ENCODE results near the gene PARD3.
A peak's percentile ranks its signal among the peaks of the same experiment; 100 is the strongest.
"Not testable (repeated sequence)": the region's sequence is repeated elsewhere in the genome, so short reads cannot be mapped to it uniquely, and the experiment has no call there.

PARD3 gene

DNA sequence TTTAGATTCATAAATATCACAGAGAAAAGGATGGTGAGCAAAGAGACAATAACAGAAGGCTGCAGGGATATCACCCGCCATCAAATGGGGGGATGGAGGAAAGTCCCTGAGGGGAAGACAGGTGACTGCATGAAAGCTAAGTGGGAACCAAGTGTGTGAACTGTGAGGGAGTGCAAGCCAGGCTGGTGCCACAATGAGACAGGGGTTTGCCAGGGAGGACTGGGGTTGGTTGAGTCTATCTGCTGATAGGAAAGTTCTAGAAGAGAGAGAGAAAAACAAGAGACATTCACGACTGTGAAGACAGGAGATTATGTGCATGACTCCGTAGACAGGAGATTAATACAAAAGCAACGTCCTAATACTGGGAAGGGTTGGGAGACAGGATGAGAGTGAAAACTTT is 376.4 kb downstream of the PARD3 start:
- no peak for DNase-seq

DNA sequence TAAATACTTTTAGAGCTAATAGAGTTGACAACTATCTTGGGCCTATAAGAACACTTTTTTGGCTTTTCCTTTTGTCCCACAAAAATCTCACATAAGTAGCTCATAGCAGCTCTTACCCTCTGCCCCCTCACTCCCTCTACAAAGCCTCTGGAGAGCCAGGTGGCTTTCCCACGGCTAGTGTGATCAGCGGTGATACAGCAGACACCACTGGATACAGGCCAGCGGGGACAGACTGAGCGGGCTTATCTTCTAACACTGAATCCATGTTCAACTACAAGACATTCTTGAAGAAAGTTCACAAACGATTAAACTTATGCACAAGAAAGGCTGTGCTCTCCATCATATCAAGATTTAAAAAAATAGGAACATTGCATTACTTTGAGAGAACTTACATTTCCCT is 377.2 kb downstream of the PARD3 start:
- DNase-seq = no peak

DNA sequence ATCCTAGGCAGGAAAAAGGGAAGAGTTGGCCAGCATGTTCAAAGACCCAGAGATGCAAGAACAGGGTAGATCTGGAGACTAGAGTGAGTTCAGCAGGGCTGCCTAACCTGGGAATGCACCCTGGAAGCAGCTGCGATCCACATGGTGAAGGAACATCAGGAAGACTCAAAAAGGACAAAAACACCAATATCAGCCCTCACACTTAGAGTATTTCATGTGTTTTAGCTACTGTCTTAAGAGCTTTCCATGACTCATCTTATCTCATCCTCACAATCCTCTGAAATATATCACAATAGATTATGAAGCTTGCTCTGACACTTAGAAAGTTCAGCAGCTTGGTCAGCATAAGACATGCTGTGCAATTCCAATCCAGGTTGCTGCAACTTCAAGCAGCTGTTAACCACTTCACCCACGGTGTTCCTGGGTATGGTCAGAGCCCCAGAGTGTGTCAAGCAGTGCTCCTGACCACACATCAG is 380.9 kb downstream of the PARD3 start:
- DNase-seq = no peak

DNA sequence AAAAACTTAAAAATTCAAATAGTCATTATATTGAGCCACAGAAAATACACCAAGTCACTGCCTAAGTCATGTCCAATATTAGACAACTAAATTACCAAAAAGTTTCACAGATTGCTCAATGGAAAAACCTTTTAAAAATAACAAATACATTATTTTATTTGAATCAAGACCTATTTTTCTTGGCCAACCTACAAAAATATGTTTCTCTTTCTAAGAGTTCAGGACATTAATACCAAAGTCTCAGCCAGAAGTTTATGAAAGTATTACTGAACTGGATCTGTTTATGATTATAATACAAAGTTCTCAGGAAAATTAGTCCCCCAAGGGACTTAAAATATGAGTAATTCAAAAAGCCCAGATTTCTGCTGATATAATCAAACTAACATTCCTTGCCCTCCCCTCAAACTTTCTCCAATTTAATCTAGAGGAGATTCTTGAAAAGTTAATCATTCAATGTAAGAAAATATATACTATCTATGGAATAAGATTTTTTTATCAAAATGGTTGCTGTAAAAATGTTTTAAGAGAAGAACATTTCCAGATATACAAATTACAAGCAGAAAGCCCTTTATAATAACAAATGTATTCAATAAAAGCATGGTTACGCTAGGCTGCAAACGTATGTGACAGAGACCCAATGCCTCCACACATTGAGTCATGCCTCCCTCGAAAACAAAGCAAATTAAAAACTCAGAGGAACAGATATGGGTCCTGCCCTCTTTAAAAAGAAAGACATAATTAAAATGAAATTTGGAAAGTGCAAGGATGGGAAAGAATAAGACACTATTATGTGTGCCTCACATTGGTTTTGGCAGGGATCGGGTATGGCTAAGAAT is 381.6 kb downstream of the PARD3 start:
- DNase-seq = no peak

DNA sequence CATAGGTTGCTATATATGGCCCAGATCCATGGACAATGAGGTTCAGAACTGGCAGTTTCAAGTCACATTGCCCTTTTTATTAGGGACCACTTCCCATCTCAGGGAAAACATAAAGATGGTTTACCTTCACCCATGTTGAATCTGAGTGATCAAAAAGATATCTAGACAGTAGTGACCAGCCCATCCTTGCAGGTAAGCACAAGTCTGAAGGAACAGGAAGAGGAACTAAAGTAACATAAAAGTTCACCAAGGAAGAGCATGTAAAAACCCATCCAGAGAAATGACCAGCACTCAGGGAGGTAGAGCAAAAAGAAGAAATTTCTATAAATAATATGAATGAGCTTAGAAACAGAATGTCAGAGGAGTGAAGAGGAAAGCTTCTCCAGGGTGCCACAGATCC is 382.5 kb downstream of the PARD3 start:
- DNase-seq = no peak

DNA sequence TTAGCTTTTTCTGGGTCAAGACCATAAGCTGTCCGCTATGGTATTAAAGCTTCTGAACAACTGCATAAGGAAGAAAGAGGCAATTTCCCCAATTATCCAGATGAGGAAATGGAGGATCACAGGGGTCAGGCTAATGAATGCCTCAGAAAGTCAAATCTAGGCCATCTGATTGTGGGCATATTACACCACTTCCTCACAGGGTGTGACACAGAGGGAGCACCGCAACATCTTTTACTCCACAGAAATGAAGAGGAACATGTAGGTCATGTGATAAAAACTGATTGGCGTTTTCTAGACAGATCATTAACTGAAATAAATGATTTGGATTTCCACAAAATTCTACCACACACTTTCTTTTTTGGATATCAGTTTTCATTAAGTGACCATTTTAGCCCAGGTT is 384.4 kb downstream of the PARD3 start:
- DNase-seq = peak; percentile 19

DNA sequence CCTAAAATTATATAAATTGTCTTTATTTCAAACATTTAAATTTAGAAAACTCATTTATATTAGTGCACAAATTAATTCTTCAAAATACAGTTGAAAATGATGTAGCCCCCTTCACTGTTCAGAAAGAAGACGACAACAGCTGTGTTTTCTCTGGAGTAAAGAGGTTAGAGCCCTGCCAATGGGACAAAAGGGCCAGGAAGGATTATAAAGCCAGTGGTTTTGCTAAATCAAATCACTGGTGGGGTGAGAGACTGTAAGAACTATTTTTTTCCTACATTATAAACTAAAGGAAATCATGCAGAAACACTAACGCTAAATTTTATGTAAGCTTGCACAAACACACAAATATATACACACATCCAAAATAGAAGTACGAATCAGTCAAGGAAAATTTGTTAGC is 386.6 kb downstream of the PARD3 start:
- DNase-seq = no peak

DNA sequence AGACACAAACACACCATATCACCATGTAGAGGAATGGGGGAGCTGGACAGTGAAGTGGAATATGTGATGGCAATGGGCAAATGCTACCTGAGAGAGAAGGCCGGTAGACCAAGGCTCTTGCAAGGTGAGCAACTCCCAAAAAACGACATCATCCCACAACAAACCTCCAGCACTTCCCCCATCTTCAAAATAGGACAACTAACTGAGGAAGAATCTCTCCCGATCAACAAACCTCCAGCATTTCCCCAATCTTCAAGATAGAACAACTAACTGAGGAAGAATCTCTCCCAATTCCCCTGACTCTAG is 387.2 kb downstream of the PARD3 start:
- DNase-seq = no peak

DNA sequence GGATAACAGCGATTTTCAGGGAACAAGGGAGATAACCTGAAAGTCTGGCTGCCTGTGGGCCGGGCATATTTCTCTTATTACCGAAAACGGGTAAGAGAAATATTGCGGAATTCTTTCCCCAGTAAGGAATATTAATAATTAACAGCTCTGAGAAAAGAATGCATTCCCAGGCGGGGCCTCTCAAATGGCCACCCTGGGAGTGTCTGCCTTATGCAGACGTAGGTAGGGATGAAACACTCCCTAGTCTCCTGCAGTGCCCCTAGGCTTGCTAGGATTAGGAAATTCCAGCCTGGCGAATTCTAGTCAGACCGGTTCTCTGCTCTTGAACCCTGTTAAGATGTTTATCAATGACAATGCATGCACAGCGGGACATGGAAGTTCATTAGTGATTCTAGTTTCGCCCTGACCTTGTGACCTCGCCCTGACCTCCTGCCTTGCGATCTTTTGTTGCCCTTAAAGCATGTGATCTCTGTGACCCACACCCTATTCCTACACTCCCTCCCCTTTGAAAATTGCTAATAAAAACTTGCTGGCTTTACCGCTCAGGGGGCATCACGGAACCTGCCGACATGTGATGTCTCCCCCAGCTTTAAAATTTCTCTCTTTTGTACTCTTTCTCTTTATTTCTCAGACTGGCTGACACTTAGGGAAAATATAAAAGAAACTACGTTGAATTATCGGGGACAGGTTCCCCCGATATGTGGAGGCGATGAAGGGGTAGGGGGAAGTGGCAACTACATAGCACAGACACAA is 387.8 kb downstream of the PARD3 start:
- DNase-seq = not testable (repeated sequence)

DNA sequence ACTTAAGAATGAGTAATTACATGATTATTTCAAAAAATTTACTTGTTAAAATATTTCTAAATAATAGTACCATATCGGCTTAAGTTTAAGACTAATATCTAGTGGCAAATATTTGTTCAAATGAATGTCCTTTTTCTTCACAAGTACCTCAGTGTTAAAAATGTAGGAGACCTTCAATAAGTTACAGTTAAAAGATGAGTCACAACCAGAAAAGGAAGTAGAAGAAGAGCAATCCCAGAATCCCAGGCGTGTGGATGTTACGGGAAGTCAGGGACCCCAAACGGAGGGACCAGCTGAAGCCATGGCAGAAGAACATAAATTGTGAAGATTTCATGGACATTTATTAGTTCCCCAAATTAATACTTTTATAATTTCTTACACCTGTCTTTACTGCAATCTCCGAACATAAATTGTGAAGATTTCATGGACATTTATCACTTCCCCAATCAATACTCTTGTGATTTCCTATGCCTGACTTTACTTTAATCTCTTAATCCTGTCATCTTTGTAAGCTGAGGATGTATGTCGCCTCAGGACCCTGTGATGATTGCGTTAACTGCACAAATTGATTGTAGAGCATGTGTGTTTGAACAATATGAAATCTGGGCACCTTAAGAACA is 388.4 kb downstream of the PARD3 start:
- not testable (repeated sequence) for DNase-seq

DNA sequence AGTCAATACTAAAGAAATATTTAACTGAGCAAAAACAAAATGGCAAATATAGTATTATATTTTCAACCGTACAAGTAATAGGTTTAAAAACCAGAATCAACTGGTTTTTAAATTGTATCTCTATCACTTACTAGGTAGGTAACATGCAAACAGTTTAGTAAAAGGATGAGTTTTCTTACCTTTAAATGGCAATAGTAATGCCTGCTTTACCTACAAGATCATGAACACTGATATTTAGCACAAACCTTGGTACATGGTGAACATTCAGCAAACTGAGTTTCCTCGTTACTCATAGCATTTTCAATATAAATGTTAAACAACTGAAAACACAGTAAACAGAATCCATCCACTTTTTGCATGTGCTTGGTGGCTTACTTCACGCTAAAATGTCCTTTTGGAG is 389.1 kb downstream of the PARD3 start:
- DNase-seq = no peak

DNA sequence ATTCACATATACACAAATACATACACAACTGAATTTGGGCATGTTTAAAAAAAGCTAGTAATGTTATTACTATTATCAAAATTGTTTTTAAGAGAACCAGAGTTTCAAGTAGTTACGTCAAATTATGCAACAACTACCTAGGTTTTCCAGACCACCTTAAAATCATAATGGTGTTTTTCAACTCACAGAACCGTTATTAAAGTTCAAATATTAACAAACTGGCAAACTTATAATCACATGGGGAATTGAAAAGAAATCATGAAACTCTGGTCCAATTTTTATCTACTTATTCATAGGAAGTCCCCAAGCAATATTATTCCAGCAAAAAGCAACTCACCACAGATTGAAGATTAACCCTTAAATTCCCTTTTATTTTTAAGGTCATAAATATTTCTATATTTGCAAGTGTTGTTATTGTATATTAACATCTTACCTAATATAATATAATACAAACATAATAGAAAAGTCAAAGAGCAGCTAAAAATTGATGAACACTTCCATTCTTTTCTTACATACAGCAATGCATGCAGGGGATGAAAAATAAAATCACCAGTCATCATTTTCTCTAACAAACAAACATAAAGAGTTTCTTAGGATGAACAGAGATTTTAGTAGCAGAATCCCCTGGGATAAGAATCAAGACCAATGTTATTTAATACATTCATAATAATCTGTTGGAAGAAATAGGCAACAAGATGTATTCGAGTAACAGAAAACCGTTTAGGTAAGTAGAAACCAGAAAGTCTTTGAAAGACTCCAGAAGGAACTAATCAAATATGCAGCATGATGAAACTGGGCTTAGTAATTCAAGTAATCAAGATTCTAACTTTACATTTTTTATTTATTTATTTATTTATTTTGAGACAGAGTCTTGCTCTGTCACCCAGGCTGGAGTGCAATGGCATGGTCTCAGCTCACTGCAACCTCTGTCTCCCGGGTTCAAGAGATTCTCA is 391.1 kb downstream of the PARD3 start:
- DNase-seq = no peak

DNA sequence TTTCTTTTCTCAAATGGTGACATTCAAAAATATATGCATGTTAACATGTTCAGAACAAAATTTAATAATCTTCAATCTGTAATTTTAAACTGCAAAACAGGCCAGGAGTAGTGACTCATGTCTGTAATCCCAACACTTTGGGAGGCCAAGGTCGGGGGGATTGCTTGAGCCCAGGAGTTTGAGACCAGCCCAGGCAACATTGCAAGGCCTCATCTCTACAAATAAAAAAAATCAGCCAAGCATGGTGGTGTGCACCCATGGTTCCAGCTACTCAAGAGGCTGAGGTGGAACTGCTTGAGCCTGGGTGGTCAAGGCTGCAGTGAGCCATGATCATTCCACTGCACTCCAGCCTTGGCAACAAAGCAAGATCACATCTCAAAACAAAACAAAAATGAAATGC is 394.3 kb downstream of the PARD3 start:
- DNase-seq = no peak

DNA sequence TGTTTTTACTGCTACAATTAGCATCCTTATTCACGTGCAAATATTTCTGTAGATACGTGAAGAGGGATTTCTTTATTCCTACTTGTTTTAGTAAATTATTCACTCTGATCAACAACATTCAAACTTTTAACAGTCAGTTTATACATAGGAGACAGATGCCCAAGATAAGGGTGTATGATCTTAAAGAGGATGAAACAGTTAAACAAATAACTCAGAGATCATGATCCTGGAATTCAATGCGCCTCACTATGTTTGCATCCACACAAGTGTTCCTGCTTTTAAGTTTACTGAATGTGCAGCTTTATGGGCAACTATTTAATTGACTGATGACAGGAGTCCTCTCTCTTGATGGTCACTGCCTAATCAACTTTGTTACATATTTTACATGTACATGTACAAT is 394.8 kb downstream of the PARD3 start:
- DNase-seq = no peak

DNA sequence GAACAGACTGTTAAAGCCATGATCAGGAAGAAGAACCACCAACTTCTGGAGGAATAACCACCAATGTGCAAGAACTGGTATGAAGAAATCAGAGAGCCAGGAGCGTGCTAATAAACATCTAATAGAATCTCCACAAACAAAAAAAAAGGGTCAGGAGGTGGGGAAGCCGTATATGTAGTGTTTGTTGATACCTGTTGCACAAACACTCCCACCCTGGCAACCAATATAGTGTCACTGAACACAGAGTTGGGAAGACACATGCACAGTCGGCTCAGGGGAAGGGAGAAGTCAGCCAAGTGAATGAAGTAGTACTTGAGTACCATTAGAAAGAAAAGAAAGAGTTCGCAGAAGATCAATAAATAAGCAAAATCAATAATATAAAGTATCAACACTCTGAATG is 400.1 kb downstream of the PARD3 start:
- DNase-seq = no peak

DNA sequence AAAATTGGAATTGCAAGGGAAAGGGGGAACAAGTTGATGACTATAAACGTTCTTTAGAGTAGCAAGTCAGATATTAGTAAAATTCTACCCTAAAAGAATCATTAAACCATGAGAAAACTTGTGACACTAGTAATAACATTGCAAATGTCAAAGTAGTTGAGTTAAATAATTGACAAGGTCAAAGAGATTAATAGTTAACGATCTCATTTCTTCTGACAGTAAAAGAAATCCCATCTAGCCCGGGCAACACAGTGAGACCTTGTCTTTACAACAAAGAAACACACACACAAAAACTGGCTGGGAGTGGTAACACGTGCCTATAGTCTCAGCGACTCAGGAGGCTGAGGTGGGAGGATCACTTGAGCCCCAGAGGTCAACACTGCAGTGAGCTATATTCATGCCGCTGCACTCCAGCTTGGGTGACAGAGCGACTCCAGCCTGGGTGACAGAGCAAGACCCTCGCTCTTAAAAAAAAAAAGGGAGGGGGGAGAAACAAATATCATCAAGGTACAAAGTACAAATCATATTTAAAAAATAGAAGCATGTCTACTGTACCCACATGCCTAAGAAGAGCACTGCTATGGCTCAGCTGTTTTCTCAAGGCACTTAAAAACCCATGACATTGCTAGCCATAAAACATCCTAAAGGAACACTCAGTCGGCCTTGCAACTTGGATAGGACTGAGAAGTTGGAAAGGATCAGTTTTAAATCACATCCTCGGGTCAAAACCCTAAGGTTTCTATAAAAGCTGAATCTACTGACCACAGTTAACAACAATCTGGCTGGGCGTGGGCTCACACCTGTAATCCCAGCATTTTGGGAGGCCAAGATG is 401.1 kb downstream of the PARD3 start:
- no peak for DNase-seq

DNA sequence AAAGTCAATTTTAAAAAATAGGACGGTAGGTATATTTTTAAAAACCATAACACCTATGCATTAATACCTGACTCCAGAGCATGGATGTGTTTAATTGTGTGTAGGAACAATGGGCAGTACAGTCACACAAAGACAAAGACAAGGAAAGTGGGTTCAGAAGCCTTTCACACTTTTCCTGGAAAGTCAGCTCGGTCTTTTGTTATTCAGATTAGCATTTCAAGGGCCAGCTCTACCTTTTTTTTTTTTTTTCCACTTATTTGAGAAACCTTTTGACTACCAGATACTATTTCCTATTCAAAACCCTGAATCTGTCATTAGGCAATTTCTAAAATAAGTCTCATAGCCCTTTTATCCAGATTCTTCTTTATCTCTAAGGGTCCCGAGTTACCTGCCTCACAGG is 401.9 kb downstream of the PARD3 start:
- no peak for DNase-seq

DNA sequence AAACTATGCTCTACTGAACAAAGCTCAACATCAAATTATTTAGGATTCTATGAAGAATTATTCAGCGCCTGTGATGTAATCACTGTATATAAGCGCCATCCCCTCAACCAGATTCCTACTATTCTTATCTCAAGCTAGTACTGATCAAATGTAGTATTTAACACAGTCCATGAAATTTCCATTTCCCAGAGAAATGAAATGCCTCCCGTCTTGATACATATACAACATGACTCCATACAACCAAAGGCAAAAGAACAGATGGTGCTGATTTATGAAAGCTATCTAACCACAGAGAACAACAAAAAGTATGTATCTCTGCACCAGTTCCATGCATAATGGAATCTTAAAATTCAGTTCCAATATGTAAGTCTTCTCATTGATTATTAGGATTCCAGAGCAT is 406.1 kb downstream of the PARD3 start:
- DNase-seq = no peak

DNA sequence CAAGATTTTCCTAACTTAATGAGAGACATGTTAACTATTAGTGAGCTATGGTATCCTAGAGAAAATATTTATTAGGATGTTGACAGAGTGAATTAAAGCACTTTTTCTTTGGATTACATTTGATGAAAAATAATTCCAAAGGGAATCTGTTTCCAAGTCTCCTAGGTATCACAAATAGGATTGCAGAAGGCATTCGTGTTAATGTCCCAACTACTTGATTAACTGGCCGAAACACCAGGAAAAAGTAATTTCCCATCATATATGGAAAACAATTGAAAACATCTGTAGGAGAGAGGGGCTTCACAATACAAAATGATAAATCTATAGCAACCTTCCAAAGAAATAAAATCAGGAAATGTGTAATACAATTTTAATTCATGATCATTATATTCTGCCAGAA is 406.7 kb downstream of the PARD3 start:
- DNase-seq = no peak

DNA sequence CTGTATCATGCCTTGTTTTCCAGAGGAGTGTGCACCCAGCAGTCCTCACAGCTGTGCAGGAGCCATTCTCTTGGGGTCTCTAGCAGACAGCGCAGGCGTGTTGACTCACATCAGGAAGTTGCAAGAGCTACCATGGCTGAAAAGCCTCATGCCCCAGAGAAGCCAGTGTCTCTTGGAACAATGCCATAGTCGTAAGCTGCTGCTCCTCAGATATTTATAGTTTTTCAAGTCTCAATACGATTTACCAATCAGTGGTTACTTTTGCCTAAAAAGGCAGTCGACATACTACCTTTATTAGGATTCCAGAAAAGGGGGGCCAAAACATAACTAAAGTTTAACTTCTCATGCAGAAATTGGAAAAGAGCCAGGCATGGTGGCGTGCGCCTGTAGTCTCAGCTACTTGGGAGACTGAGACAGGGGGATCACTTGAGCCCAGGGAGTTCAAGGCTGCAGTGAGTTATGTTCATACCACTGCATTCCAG is 407.7 kb downstream of the PARD3 start:
- peak; percentile 26 for DNase-seq

DNA sequence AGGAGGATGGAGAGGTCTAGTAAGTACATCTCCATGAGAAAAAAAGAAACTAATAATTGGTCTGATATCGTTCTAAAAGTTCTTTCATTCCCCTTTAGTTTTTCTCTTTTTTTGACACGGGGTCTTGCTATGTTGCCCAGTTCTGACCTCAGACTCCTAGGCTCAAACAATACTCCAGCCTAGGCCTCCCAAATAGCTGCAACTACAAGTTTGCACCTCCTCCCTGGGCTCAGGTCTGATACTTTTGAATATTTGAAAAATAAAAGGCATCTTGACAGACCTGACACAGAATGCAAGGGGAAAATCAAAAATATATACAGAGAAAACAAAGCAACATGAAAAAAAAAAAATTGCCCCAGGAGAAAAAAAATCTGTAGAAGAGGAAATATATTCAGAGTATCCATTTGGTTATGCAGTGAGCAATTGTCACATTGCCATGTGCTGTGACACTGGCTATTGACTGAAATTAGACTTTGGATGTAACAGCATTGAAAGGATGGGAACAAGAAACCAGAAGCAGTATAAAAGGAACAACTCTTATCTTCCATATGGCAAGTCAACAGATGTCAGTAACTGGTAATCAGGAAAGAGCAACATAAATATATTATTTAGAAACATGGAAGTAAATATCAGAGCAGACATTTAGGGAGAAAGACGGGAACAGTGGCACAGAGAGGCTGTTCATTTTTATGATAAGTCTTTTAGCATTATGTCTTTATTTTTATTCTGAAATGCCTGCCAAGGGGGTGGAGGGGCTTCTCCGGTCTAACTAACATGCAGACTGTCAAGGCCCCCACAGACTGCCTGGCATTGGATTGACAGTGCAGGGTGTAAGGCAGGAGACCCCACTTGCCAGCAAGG is 408.4 kb downstream of the PARD3 start:
- DNase-seq = no peak
